Measurements from ENCODE around the gene SYT1.

Gene SYT1

GRCh38 chr12:79250960-79251755 is 386.6 kb downstream of the SYT1 start:
- no peak overlapping the region for H3K4me3 ChIP-seq (ENCODE audit: low read depth, low read length)
- DNase-seq (ENCODE audit: low read depth) = no peak
- TF ChIP-seq MYC (IDR thresholded peaks at IDR 0.05; ENCODE audit: low read depth, low read length) (no peak), MAX (IDR thresholded peaks at IDR 0.05; ENCODE audit: low read depth, low read length) (no peak), CTCF (IDR thresholded peaks at IDR 0.05; ENCODE audit: low read depth, low read length) (no peak), POLR2A (IDR thresholded peaks at IDR 0.05; ENCODE audit: extremely low read depth, insufficient read length) (no peak)

GRCh38 chr12:79252358-79253075 is 387.9 kb downstream of the SYT1 start:
- no peak for DNase-seq (ENCODE audit: low read depth)
- H3K4me3 ChIP-seq (ENCODE audit: low read depth, low read length) = no peak overlapping the region
- TF ChIP-seq MYC (IDR thresholded peaks at IDR 0.05; ENCODE audit: low read depth, low read length) = no peak
- no peak for TF ChIP-seq CTCF (IDR thresholded peaks at IDR 0.05; ENCODE audit: low read depth, low read length)
- TF ChIP-seq POLR2A (IDR thresholded peaks at IDR 0.05; ENCODE audit: extremely low read depth, insufficient read length) = no peak
- no peak for TF ChIP-seq MAX (IDR thresholded peaks at IDR 0.05; ENCODE audit: low read depth, low read length)

- no peak overlapping the region for H3K4me3 ChIP-seq (ENCODE audit: low read depth, low read length)
- TF ChIP-seq POLR2A (IDR thresholded peaks at IDR 0.05; ENCODE audit: extremely low read depth, insufficient read length) (no peak), CTCF (IDR thresholded peaks at IDR 0.05; ENCODE audit: low read depth, low read length) (no peak), MYC (IDR thresholded peaks at IDR 0.05; ENCODE audit: low read depth, low read length) (no peak), MAX (IDR thresholded peaks at IDR 0.05; ENCODE audit: low read depth, low read length) (no peak)
- DNase-seq (ENCODE audit: low read depth) = no peak
Observed at GRCh38 chr12:79255288-79255687, 390.7 kb downstream of the SYT1 start.

- H3K4me3 ChIP-seq (ENCODE audit: low read depth, low read length) = no peak overlapping the region
- no peak for TF ChIP-seq MYC (IDR thresholded peaks at IDR 0.05; ENCODE audit: low read depth, low read length)
- TF ChIP-seq POLR2A (IDR thresholded peaks at IDR 0.05; ENCODE audit: extremely low read depth, insufficient read length) = no peak
- TF ChIP-seq MAX (IDR thresholded peaks at IDR 0.05; ENCODE audit: low read depth, low read length) = no peak
- TF ChIP-seq CTCF (IDR thresholded peaks at IDR 0.05; ENCODE audit: low read depth, low read length) = no peak
- DNase-seq (ENCODE audit: low read depth) = no peak
Observed at GRCh38 chr12:79260923-79261322, 396.3 kb downstream of the SYT1 start.

- no peak overlapping the region for H3K4me3 ChIP-seq (ENCODE audit: low read depth, low read length)
- no peak for DNase-seq (ENCODE audit: low read depth)
- TF ChIP-seq MAX (IDR thresholded peaks at IDR 0.05; ENCODE audit: low read depth, low read length) = no peak
Observed at GRCh38 chr12:79262938-79263337, 398.4 kb downstream of the SYT1 start.
